ENCODE measurements around the gene TM4SF1.

Gene TM4SF1

GRCh38 chr3:149377408-149378364 lies at the start of gene TM4SF1:
TSS of gene TM4SF1 (minus strand) at chr3:149377649. CDS start at chr3:149377547, 102 bp downstream.
- no peak for FAIRE-seq

- FAIRE-seq: no peak
Observed at GRCh38 chr3:149426325-149426724, 48.9 kb upstream of the TM4SF1 start.

- no peak for FAIRE-seq
Observed at GRCh38 chr3:149424918-149425317, 47.5 kb upstream of the TM4SF1 start.

- FAIRE-seq: no peak
Observed at GRCh38 chr3:149421764-149422163, 44.3 kb upstream of the TM4SF1 start.

- FAIRE-seq: no peak
Observed at GRCh38 chr3:149419816-149420215, 42.4 kb upstream of the TM4SF1 start.

- no peak for FAIRE-seq
Observed at GRCh38 chr3:149417727-149418126, 40.3 kb upstream of the TM4SF1 start.

GRCh38 chr3:149417174-149417573 lies 39.7 kb upstream of the TM4SF1 start:
- FAIRE-seq: peak; percentile 28

- FAIRE-seq: no peak
Observed at GRCh38 chr3:149415484-149415883, 38.0 kb upstream of the TM4SF1 start.

- FAIRE-seq: no peak
Observed at GRCh38 chr3:149414557-149415231, 37.2 kb upstream of the TM4SF1 start.

- no peak for FAIRE-seq
Observed at GRCh38 chr3:149411583-149411982, 34.1 kb upstream of the TM4SF1 start.

GRCh38 chr3:149409351-149409750 lies 31.9 kb upstream of the TM4SF1 start:
- FAIRE-seq: no peak

GRCh38 chr3:149407898-149408297 lies 30.4 kb upstream of the TM4SF1 start:
- no peak for FAIRE-seq

GRCh38 chr3:149406244-149406752 lies 28.8 kb upstream of the TM4SF1 start:
- FAIRE-seq: no peak

GRCh38 chr3:149403443-149403842 lies 26.0 kb upstream of the TM4SF1 start:
- FAIRE-seq: no peak

GRCh38 chr3:149402481-149402880 lies 25.0 kb upstream of the TM4SF1 start:
- no peak for FAIRE-seq

- no peak for FAIRE-seq
Observed at GRCh38 chr3:149401926-149402310, 24.5 kb upstream of the TM4SF1 start.

- no peak for FAIRE-seq
Observed at GRCh38 chr3:149401212-149401925, 23.9 kb upstream of the TM4SF1 start.

- no peak for FAIRE-seq
Observed at GRCh38 chr3:149400645-149401044, 23.2 kb upstream of the TM4SF1 start.

GRCh38 chr3:149398296-149398695 lies 20.8 kb upstream of the TM4SF1 start:
- no peak for FAIRE-seq

- no peak for FAIRE-seq
Observed at GRCh38 chr3:149397528-149397927, 20.1 kb upstream of the TM4SF1 start.

GRCh38 chr3:149396476-149396875 lies 19.0 kb upstream of the TM4SF1 start:
- no peak for FAIRE-seq

GRCh38 chr3:149395107-149396089 lies 17.9 kb upstream of the TM4SF1 start:
- no peak for FAIRE-seq

All from colon (tissue), 2 donors.